Measurements from ENCODE around the gene CMYA5. TPM values are rescaled to one million over a fixed set of nuclear protein-coding genes. Genes with fewer than 3 reads are reported as not detected.

Gene CMYA5
- total RNA-seq, 5 donors from 2014 or later (not counting 1 experiment from before 2014, with no cell fraction given), result 0.13 to 0.41 (median 0.23) TPM

- Histone ChIP-seq H3K36me3 (ENCODE audit: control insufficient read depth in 2 of 2, extremely low read depth in 1 of 2, insufficient read depth in 1 of 2, low read length in 1 of 2) (no peaks in the 10 kb centered on the region), H3K27ac (ENCODE audit: low read length) (no peak overlapping the region), H3K27me3 (replicated peaks in 1 of 2; ENCODE audit: control insufficient read depth in 2 of 2, extremely low read depth in 1 of 2, insufficient read depth in 2 of 2, low read length in 1 of 2) (no peaks in the 10 kb centered on the region), H3K4me3 (ENCODE audit: control insufficient read depth in 1 of 2, extremely low read depth in 1 of 2, low read length in 1 of 2) (no peak overlapping the region), H3K9me3 (no peaks in the 10 kb centered on the region), H3K4me1 (ENCODE audit: control insufficient read depth in 1 of 2, extremely low read depth in 1 of 2, insufficient read depth in 2 of 2, low read length in 2 of 2) (no peaks in the 10 kb centered on the region)
- Mint-ChIP-seq H3K27ac (no peak overlapping the region), H3K4me1 (peaks cover 0 to 1% (median 0%) of the 10 kb centered on the region in 3 donors), H3K27me3 (no peaks in the 10 kb centered on the region), H3K9me3 (no peaks in the 10 kb centered on the region), H3K36me3 (no peaks in the 10 kb centered on the region), H3K4me3 (no peak overlapping the region)
- WGBS (ENCODE audit: insufficient coverage), result 100% methylated on average over 1 of the region's 4 CpGs
- POLR2A ChIA-PET, result interaction anchor here in 1 of 2 donors (0.6 to 0.7 kb wide), 2 partner anchors 21 to 41 kb away, joined by 4 read pairs; no protein-coding TSS in a partner anchor
- CTCF ChIA-PET, result no interaction called here
- ATAC-seq (replicated peaks in 1 of 4) (no peak), DNase-seq (no peak)
These were observed 7.9 kb downstream of the CMYA5 start for GRCh38 chr5:79697222-79698170.

GRCh38 chr5:79699763-79700400 is 10.2 kb downstream of the CMYA5 start:
- DNase-seq (no peak), ATAC-seq (replicated peaks in 1 of 4) (no peak)
- Histone ChIP-seq H3K4me3 (ENCODE audit: control insufficient read depth in 1 of 2, extremely low read depth in 1 of 2, low read length in 1 of 2) (no peak overlapping the region), H3K27ac (ENCODE audit: low read length) (no peak overlapping the region), H3K4me1 (ENCODE audit: control insufficient read depth in 1 of 2, extremely low read depth in 1 of 2, insufficient read depth in 2 of 2, low read length in 2 of 2) (no peaks in the 10 kb centered on the region), H3K27me3 (replicated peaks in 1 of 2; ENCODE audit: control insufficient read depth in 2 of 2, extremely low read depth in 1 of 2, insufficient read depth in 2 of 2, low read length in 1 of 2) (no peaks in the 10 kb centered on the region), H3K9me3 (no peaks in the 10 kb centered on the region), H3K36me3 (ENCODE audit: control insufficient read depth in 2 of 2, extremely low read depth in 1 of 2, insufficient read depth in 1 of 2, low read length in 1 of 2) (no peaks in the 10 kb centered on the region)
- peaks cover 0 to 4% (median 2%) of the 10 kb centered on the region in 3 donors for H3K4me1 Mint-ChIP-seq
- H3K27me3 Mint-ChIP-seq, result no peaks in the 10 kb centered on the region
- no peak overlapping the region for H3K4me3 Mint-ChIP-seq
- H3K27ac Mint-ChIP-seq, result no peak overlapping the region
- H3K36me3 Mint-ChIP-seq, result no peaks in the 10 kb centered on the region
- CTCF ChIA-PET, result no interaction called here
- 51% methylated on average over 2 of the region's 4 CpGs for WGBS (ENCODE audit: insufficient coverage)
- H3K9me3 Mint-ChIP-seq, result no peaks in the 10 kb centered on the region
- POLR2A ChIA-PET, result no interaction called here

- DNase-seq (peak in 28 of 35 experiments; percentile 10 to 55 (median 26)), ATAC-seq (replicated peaks in 1 of 4) (no peak)
- peaks cover 0 to 4% (median 0%) of the 10 kb centered on the region in 3 donors for H3K9me3 Mint-ChIP-seq
- WGBS (ENCODE audit: insufficient coverage), result no CpG with 5 or more reads among the region's 3 CpGs
- Histone ChIP-seq H3K27me3 (replicated peaks in 1 of 2; ENCODE audit: control insufficient read depth in 2 of 2, extremely low read depth in 1 of 2, insufficient read depth in 2 of 2, low read length in 1 of 2) (no peaks in the 10 kb centered on the region), H3K9me3 (no peaks in the 10 kb centered on the region), H3K4me3 (ENCODE audit: control insufficient read depth in 1 of 2, extremely low read depth in 1 of 2, low read length in 1 of 2) (no peak overlapping the region), H3K4me1 (ENCODE audit: control insufficient read depth in 1 of 2, extremely low read depth in 1 of 2, insufficient read depth in 2 of 2, low read length in 2 of 2) (no peaks in the 10 kb centered on the region), H3K27ac (ENCODE audit: low read length) (no peak overlapping the region), H3K36me3 (ENCODE audit: control insufficient read depth in 2 of 2, extremely low read depth in 1 of 2, insufficient read depth in 1 of 2, low read length in 1 of 2) (no peaks in the 10 kb centered on the region)
- CTCF ChIA-PET, result interaction anchor here (0.5 to 2.2 kb wide), 4 partner anchors 14 to 1531 kb away, joined by 3 to 11 read pairs (median 6); no protein-coding TSS in a partner anchor
- H3K4me1 Mint-ChIP-seq, result peaks cover 0 to 4% (median 2%) of the 10 kb centered on the region in 3 donors
- no peaks in the 10 kb centered on the region for H3K36me3 Mint-ChIP-seq
- no peak overlapping the region for H3K27ac Mint-ChIP-seq
- POLR2A ChIA-PET, result interaction anchor here in 1 of 2 donors (0.6 kb wide), 1 partner anchor 43 kb away, joined by 3 read pairs; no protein-coding TSS in a partner anchor
- H3K27me3 Mint-ChIP-seq, result no peaks in the 10 kb centered on the region
- no peak overlapping the region for H3K4me3 Mint-ChIP-seq
These were observed 13.2 kb downstream of the CMYA5 start for GRCh38 chr5:79702606-79703380.

GRCh38 chr5:79703381-79703645 is 13.7 kb downstream of the CMYA5 start:
- no CpG with 5 or more reads among the region's 1 CpG for WGBS (ENCODE audit: insufficient coverage)
- Histone ChIP-seq H3K9me3 (no peaks in the 10 kb centered on the region), H3K27me3 (replicated peaks in 1 of 2; ENCODE audit: control insufficient read depth in 2 of 2, extremely low read depth in 1 of 2, insufficient read depth in 2 of 2, low read length in 1 of 2) (no peaks in the 10 kb centered on the region), H3K4me1 (ENCODE audit: control insufficient read depth in 1 of 2, extremely low read depth in 1 of 2, insufficient read depth in 2 of 2, low read length in 2 of 2) (no peaks in the 10 kb centered on the region), H3K4me3 (ENCODE audit: control insufficient read depth in 1 of 2, extremely low read depth in 1 of 2, low read length in 1 of 2) (no peak overlapping the region), H3K27ac (ENCODE audit: low read length) (no peak overlapping the region), H3K36me3 (ENCODE audit: control insufficient read depth in 2 of 2, extremely low read depth in 1 of 2, insufficient read depth in 1 of 2, low read length in 1 of 2) (no peaks in the 10 kb centered on the region)
- CTCF ChIA-PET, result interaction anchor here in 1 of 2 donors (2.2 kb wide), 1 partner anchor 380 kb away, joined by 11 read pairs; no protein-coding TSS in a partner anchor
- no peaks in the 10 kb centered on the region for H3K27me3 Mint-ChIP-seq
- DNase-seq, result no peak
- peaks cover 0 to 4% (median 0%) of the 10 kb centered on the region in 3 donors for H3K9me3 Mint-ChIP-seq
- POLR2A ChIA-PET, result no interaction called here
- no peak overlapping the region for H3K4me3 Mint-ChIP-seq
- no peaks in the 10 kb centered on the region for H3K36me3 Mint-ChIP-seq
- peaks cover 0 to 4% (median 2%) of the 10 kb centered on the region in 3 donors for H3K4me1 Mint-ChIP-seq
- no peak overlapping the region for H3K27ac Mint-ChIP-seq
- no peak for ATAC-seq (replicated peaks in 1 of 4)

GRCh38 chr5:79704553-79704952 is 14.9 kb downstream of the CMYA5 start:
- ATAC-seq (replicated peaks in 1 of 4) (no peak), DNase-seq (no peak)
- Mint-ChIP-seq H3K4me3 (no peak overlapping the region), H3K27me3 (no peaks in the 10 kb centered on the region), H3K9me3 (peaks cover 0 to 4% (median 0%) of the 10 kb centered on the region in 3 donors), H3K27ac (no peak overlapping the region), H3K4me1 (peaks cover 0 to 3% (median 2%) of the 10 kb centered on the region in 3 donors), H3K36me3 (no peaks in the 10 kb centered on the region)
- no peak overlapping the region for H3K27ac ChIP-seq (ENCODE audit: low read length)
- ChIA-PET POLR2A (no interaction called here), CTCF (no interaction called here)
- no peaks in the 10 kb centered on the region for H3K27me3 ChIP-seq (replicated peaks in 1 of 2; ENCODE audit: control insufficient read depth in 2 of 2, extremely low read depth in 1 of 2, insufficient read depth in 2 of 2, low read length in 1 of 2)
- no peak overlapping the region for H3K4me3 ChIP-seq (ENCODE audit: control insufficient read depth in 1 of 2, extremely low read depth in 1 of 2, low read length in 1 of 2)
- no peaks in the 10 kb centered on the region for H3K9me3 ChIP-seq
- H3K4me1 ChIP-seq (ENCODE audit: control insufficient read depth in 1 of 2, extremely low read depth in 1 of 2, insufficient read depth in 2 of 2, low read length in 2 of 2), result no peaks in the 10 kb centered on the region
- H3K36me3 ChIP-seq (ENCODE audit: control insufficient read depth in 2 of 2, extremely low read depth in 1 of 2, insufficient read depth in 1 of 2, low read length in 1 of 2), result no peaks in the 10 kb centered on the region

- no peaks in the 10 kb centered on the region for H3K36me3 Mint-ChIP-seq
- Histone ChIP-seq H3K4me1 (ENCODE audit: control insufficient read depth in 1 of 2, extremely low read depth in 1 of 2, insufficient read depth in 2 of 2, low read length in 2 of 2) (no peaks in the 10 kb centered on the region), H3K36me3 (ENCODE audit: control insufficient read depth in 2 of 2, extremely low read depth in 1 of 2, insufficient read depth in 1 of 2, low read length in 1 of 2) (no peaks in the 10 kb centered on the region), H3K4me3 (ENCODE audit: control insufficient read depth in 1 of 2, extremely low read depth in 1 of 2, low read length in 1 of 2) (no peak overlapping the region), H3K27ac (ENCODE audit: low read length) (no peak overlapping the region), H3K9me3 (no peaks in the 10 kb centered on the region), H3K27me3 (replicated peaks in 1 of 2; ENCODE audit: control insufficient read depth in 2 of 2, extremely low read depth in 1 of 2, insufficient read depth in 2 of 2, low read length in 1 of 2) (no peaks in the 10 kb centered on the region)
- ChIA-PET POLR2A (no interaction called here), CTCF (no interaction called here)
- DNase-seq, result no peak
- 100% methylated on average over 3 of the region's 3 CpGs for WGBS (ENCODE audit: insufficient coverage)
- peaks cover 0 to 4% (median 0%) of the 10 kb centered on the region in 3 donors for H3K9me3 Mint-ChIP-seq
- no peak overlapping the region for H3K27ac Mint-ChIP-seq
- no peaks in the 10 kb centered on the region for H3K27me3 Mint-ChIP-seq
- peaks cover 0 to 3% (median 2%) of the 10 kb centered on the region in 3 donors for H3K4me1 Mint-ChIP-seq
- ATAC-seq (replicated peaks in 1 of 4), result no peak
- no peak overlapping the region for H3K4me3 Mint-ChIP-seq
These were observed 16.0 kb downstream of the CMYA5 start for GRCh38 chr5:79705632-79706031.

Data from T-cell (primary cell).